B cell (primary cell): Measurements from ENCODE around the gene C11orf86.

Experiments
- EZH2 ChIP-seq: IDR thresholded peaks from 2 replicates; pipeline ENCODE4 v1.6.1; 2012; ENCODE audit warnings: borderline replicate concordance, low read depth, mild to moderate bottlenecking, moderate library complexity, low read length; ENCODE audit not compliant: insufficient read depth, poor library complexity, severe bottlenecking
- TF ChIP-seq, protein P1 (sequence below): fragments of 200-600 bp; IDR thresholded peaks from one replicate; pipeline ENCODE4 v1.8.0; 2022; ENCODE audit warnings: antibody characterized with exemption, mild to moderate bottlenecking

DNA sequence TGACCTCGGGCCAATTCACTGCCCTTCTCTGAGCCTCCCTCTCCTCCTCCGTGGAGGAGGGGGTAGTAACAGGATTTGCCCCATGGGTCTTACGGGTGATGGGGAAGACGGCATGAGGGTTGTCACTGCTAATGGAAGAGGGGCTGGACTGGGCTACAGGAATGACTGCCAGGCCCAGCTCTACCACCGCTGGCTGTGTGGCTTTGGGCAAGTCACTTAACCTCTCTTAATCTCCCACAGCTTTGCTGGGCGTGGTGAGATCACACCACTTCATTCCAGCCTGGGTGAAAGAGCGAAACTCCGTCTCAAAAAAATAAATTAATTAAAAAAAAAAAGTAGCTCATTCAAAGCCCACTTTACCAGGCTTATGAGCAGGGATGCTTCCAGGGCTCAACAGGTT lies 50.6 kb downstream of the C11orf86 start:
- TF ChIP-seq, protein P1, sequence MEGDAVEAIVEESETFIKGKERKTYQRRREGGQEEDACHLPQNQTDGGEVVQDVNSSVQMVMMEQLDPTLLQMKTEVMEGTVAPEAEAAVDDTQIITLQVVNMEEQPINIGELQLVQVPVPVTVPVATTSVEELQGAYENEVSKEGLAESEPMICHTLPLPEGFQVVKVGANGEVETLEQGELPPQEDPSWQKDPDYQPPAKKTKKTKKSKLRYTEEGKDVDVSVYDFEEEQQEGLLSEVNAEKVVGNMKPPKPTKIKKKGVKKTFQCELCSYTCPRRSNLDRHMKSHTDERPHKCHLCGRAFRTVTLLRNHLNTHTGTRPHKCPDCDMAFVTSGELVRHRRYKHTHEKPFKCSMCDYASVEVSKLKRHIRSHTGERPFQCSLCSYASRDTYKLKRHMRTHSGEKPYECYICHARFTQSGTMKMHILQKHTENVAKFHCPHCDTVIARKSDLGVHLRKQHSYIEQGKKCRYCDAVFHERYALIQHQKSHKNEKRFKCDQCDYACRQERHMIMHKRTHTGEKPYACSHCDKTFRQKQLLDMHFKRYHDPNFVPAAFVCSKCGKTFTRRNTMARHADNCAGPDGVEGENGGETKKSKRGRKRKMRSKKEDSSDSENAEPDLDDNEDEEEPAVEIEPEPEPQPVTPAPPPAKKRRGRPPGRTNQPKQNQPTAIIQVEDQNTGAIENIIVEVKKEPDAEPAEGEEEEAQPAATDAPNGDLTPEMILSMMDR, result no peak
- no peak for TF ChIP-seq EZH2
